Nephron progenitor cell (in vitro differentiated cells): ENCODE measurements around the gene KHSRP.

Experiments used
- DNase-seq: peaks from one replicate; pipeline ENCODE4 v3.0.0; 2021
- H3K27ac Mint-ChIP-seq: 2 replicates; pipeline ENCODE4 v1.8.0; 2021; ENCODE audit warnings: mild to moderate bottlenecking, moderate library complexity, mixed read lengths
- H3K27me3 Mint-ChIP-seq: 2 replicates; pipeline ENCODE4 v1.8.0; 2021; ENCODE audit warnings: mild to moderate bottlenecking, low read depth, mixed read lengths; ENCODE audit not compliant: poor library complexity
- H3K36me3 Mint-ChIP-seq: 2 replicates; pipeline ENCODE4 v1.8.0; 2021; ENCODE audit warnings: low read depth, mixed read lengths
- H3K4me1 Mint-ChIP-seq: 2 replicates; pipeline ENCODE4 v1.8.0; 2021; ENCODE audit warnings: mixed read lengths
- H3K4me3 Mint-ChIP-seq: 2 replicates; pipeline ENCODE4 v1.8.0; 2021; ENCODE audit warnings: mild to moderate bottlenecking, moderate library complexity, mixed read lengths
- H3K9me3 Mint-ChIP-seq: 2 replicates; pipeline ENCODE4 v1.8.0; 2021; ENCODE audit warnings: mild to moderate bottlenecking, moderate library complexity, mixed read lengths
- CTCF ChIP-seq: fragments of 200-600 bp; sonication (generic); IDR thresholded peaks from 2 replicates; pipeline ENCODE4 v1.5.0; 2021; ENCODE audit warnings: antibody characterized with exemption

Gene KHSRP

DNA sequence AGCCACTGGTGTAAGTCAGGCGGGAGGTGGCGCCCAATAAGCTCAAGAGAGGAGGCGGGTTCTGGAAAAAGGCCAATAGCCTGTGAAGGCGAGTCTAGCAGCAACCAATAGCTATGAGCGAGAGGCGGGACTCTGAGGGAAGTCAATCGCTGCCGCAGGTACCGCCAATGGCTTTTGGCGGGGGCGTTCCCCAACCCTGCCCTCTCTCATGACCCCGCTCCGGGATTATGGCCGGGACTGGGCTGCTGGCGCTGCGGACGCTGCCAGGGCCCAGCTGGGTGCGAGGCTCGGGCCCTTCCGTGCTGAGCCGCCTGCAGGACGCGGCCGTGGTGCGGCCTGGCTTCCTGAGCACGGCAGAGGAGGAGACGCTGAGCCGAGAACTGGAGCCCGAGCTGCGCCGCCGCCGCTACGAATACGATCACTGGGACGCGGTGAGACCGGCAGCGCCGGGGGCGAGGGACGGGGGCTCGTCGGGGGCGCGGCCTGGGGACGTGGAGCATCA, 52.0 kb downstream of the KHSRP start, which contains the start of gene ALKBH7:
Gene ALKBH7 (plus strand): TSS at position 201 of the 502 bp plus-strand sequence. CDS start 27 bp downstream, at position 228.
- Mint-ChIP-seq H3K9me3 (no peaks in the 10 kb centered on the region), H3K36me3 (peaks cover 20% of the 10 kb centered on the region), H3K27ac (peak within 1 kb of the TSS; percentile 99), H3K27me3 (no peaks in the 10 kb centered on the region), H3K4me1 (peaks cover 48% of the 10 kb centered on the region), H3K4me3 (peak within 1 kb of the TSS; percentile 84)
- TF ChIP-seq CTCF, result no peak
- peak; percentile 94 for DNase-seq

DNA sequence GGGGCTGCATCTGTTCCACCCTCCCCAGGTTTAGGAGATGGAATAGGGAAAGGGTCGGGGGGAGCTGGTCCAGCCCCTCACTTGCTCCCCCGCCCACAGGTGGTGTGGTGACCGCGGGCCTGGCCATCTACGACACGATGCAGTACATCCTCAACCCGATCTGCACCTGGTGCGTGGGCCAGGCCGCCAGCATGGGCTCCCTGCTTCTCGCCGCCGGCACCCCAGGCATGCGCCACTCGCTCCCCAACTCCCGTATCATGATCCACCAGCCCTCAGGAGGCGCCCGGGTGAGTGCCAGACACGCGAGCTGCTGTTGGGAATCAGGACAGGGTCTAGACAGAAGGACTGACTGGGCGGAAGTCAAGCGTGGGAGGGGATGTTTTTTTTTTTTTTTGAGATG, 60.3 kb downstream of the KHSRP start:
- H3K27me3 Mint-ChIP-seq, result no peaks in the 10 kb centered on the region
- peaks cover 21% of the 10 kb centered on the region for H3K4me1 Mint-ChIP-seq
- H3K9me3 Mint-ChIP-seq, result no peaks in the 10 kb centered on the region
- H3K27ac Mint-ChIP-seq, result no peak overlapping the region
- DNase-seq, result no peak
- H3K4me3 Mint-ChIP-seq, result no peak overlapping the region
- H3K36me3 Mint-ChIP-seq, result peaks cover 46% of the 10 kb centered on the region
- no peak for TF ChIP-seq CTCF
